SK-N-SH (cell line): ENCODE results near the gene LYZL2. TPM values are rescaled to one million over a fixed set of nuclear protein-coding genes. Genes with fewer than 3 reads are reported as not detected.
"Not testable (repeated sequence)": the region's sequence is repeated elsewhere in the genome, so short reads cannot be mapped to it uniquely, and the experiment has no call there.

Experiments
- CTCF ChIA-PET: fragments of 300-600, 350-600 bp; formaldehyde crosslinking; extraction: SDS; loops from one replicate; lab custom pipeline; 2021; lab: Yijun Ruan, JAX
- POLR2A ChIA-PET: fragments of 350-600 bp; sonication (Branson Sonifier 250); formaldehyde crosslinking; extraction: SDS; loops from one replicate; lab custom pipeline; 2020; ENCODE audit warnings: antibody characterized with exemption, inconsistent platforms; lab: Yijun Ruan, JAX
- DNase-seq: peaks from one replicate; pipeline ENCODE4 v3.0.0; 2012
- H2AFZ ChIP-seq: fragments of 200-600 bp; sonication (generic); 2 replicates; pipeline ENCODE4 v1.8.1; 2016; ENCODE audit warnings: antibody characterized with exemption, mild to moderate bottlenecking, low read depth
- H3F3A ChIP-seq: fragments of 200-600 bp; sonication (generic); replicated peaks from 2 replicates; pipeline ENCODE3; 2016; ENCODE audit warnings: antibody characterized with exemption, mild to moderate bottlenecking; ENCODE audit not compliant: insufficient read depth
- H3K27ac ChIP-seq, 2 experiments: fragments of 200-500 bp in 1 of 2; fragments of 200-600 bp in 1 of 2; sonication (Bioruptor generic) in 1 of 2; sonication (generic), shearing (Covaris generic) in 1 of 2; 2 replicates each; pipeline versions ENCODE4 v1.5.1 to v1.6.1; 2014 to 2016; ENCODE audit warnings: low read depth in 2 of 2, inconsistent platforms in 1 of 2, low read length in 1 of 2, mild to moderate bottlenecking in 1 of 2, mixed read lengths in 1 of 2
- H3K27me3 ChIP-seq: fragments of 200-600 bp; sonication (generic), shearing (Covaris generic); 2 replicates; pipeline ENCODE4 v1.6.1; 2016; ENCODE audit warnings: mixed run types; ENCODE audit not compliant: insufficient read depth
- H3K36me3 ChIP-seq, 2 experiments: fragments of 200-500 bp in 1 of 2; fragments of 200-600 bp in 1 of 2; sonication (Bioruptor generic) in 1 of 2; sonication (generic) in 1 of 2; replicated peaks in 1 of 2; 2 replicates each; pipeline versions ENCODE3 to v1.5.1; 2014 to 2016; ENCODE audit warnings: low read length in 1 of 2, mild to moderate bottlenecking in 1 of 2; ENCODE audit not compliant: insufficient read depth in 2 of 2, control insufficient read depth in 1 of 2
- H3K4me1 ChIP-seq, 2 experiments: fragments of 200-500 bp in 1 of 2; fragments of 200-600 bp in 1 of 2; sonication (Bioruptor generic) in 1 of 2; sonication (generic), shearing (Covaris generic) in 1 of 2; 2 replicates each; pipeline versions ENCODE4 v1.5.1 to v1.6.1; 2014 to 2016; ENCODE audit warnings: low read depth in 1 of 2, low read length in 1 of 2, mixed run types in 1 of 2; ENCODE audit not compliant: insufficient read depth in 2 of 2, control insufficient read depth in 1 of 2
- H3K4me2 ChIP-seq: fragments of 200-600 bp; sonication (generic), shearing (Covaris generic); 2 replicates; pipeline ENCODE4 v1.6.1; 2017; ENCODE audit warnings: mixed run types
- H3K4me3 ChIP-seq, 2 experiments: fragments of 200-500 bp in 1 of 2; fragments of 200-600 bp in 1 of 2; sonication (Bioruptor generic) in 1 of 2; sonication (generic), shearing (Covaris generic) in 1 of 2; 2 replicates each; pipeline versions ENCODE4 v1.5.1 to v1.8.1; 2014 to 2016; ENCODE audit warnings: low read depth in 2 of 2, inconsistent platforms in 1 of 2, low read length in 1 of 2, mild to moderate bottlenecking in 1 of 2, mixed read lengths in 1 of 2, moderate library complexity in 1 of 2
- H3K79me2 ChIP-seq: fragments of 200-600 bp; sonication (generic); 2 replicates; pipeline ENCODE4 v1.8.1; 2017; ENCODE audit warnings: mild to moderate bottlenecking; ENCODE audit not compliant: insufficient read depth
- H3K9ac ChIP-seq: fragments of 200-600 bp; sonication (generic); 2 replicates; pipeline ENCODE4 v1.6.1; 2017; ENCODE audit warnings: mixed run types
- H3K9me2 ChIP-seq: fragments of 200-600 bp; sonication (generic); 2 replicates; pipeline ENCODE4 v1.6.1; 2017; ENCODE audit warnings: mixed run types
- H3K9me3 ChIP-seq: fragments of 200-600 bp; sonication (generic); 2 replicates; pipeline ENCODE4 v1.6.1; 2017; ENCODE audit warnings: mixed run types, mild to moderate bottlenecking, moderate library complexity
- H4K20me1 ChIP-seq: fragments of 200-600 bp; sonication (generic); 2 replicates; pipeline ENCODE4 v1.6.1; 2017; ENCODE audit warnings: mild to moderate bottlenecking, mixed run types; ENCODE audit not compliant: insufficient read depth
- ELF1 ChIP-seq: IDR thresholded peaks from 2 replicates; pipeline ENCODE4 v1.4.0; 2012
- EP300 ChIP-seq, 2 experiments: IDR thresholded peaks; 2 replicates each; pipeline versions ENCODE4 v1.4.0 to v1.6.1; 2012; ENCODE audit warnings: borderline replicate concordance in 1 of 2, low read depth in 1 of 2, low read length in 1 of 2
- FOSL2 ChIP-seq: IDR thresholded peaks from 2 replicates; pipeline ENCODE4 v1.4.0; 2012; ENCODE audit warnings: low read depth, mild to moderate bottlenecking, moderate library complexity, borderline replicate concordance
- FOXJ3 ChIP-seq: sonication (generic); formaldehyde crosslinking; IDR thresholded peaks from 2 replicates; pipeline ENCODE4 v1.5.1; 2020; ENCODE audit warnings: mild to moderate bottlenecking, missing genetic modification reagents
- JUND ChIP-seq: IDR thresholded peaks from 2 replicates; pipeline ENCODE4 v1.4.0; 2012
- NFIC ChIP-seq: IDR thresholded peaks from 2 replicates; pipeline ENCODE4 v1.4.0; 2012; ENCODE audit warnings: borderline replicate concordance
- RXRA ChIP-seq: IDR thresholded peaks from 2 replicates; pipeline ENCODE4 v1.4.0; 2012; ENCODE audit warnings: low read depth, mild to moderate bottlenecking, borderline replicate concordance
- TAF1 ChIP-seq: IDR thresholded peaks from 2 replicates; pipeline ENCODE4 v1.6.1; 2012; ENCODE audit warnings: low read depth, mild to moderate bottlenecking, low read length, moderate library complexity, borderline replicate concordance
- TCF12 ChIP-seq: IDR thresholded peaks from 2 replicates; pipeline ENCODE4 v1.4.0; 2012
- TEAD4 ChIP-seq: IDR thresholded peaks from 2 replicates; pipeline ENCODE4 v1.4.0; 2012; ENCODE audit warnings: mild to moderate bottlenecking, borderline replicate concordance; ENCODE audit not compliant: insufficient read depth
- WGBS: methylation state at CpG from one replicate; pipeline ENCODE4 v1.1.6; 2017; ENCODE audit warnings: low lambda C conversion rate; 5-methylcytosine and 5-hydroxymethylcytosine counted together
- polyA plus RNA-seq, 3 experiments: library from polyadenylated mRNA; depleted of rRNA; stranded (reverse); fragments of >200 nt; gene quantifications; 2 replicates each; pipeline ENCODE4 v1.2.3, GENCODE V29; 2012
- TF ChIP-seq, protein P1 (sequence below): fragments of 150-350 bp; IDR thresholded peaks from 2 replicates; pipeline ENCODE4 v1.6.1; 2016; ENCODE audit warnings: mild to moderate bottlenecking, low read depth, low read length

LYZL2 gene
- polyA plus RNA-seq, 1 of the 3 experiments (the other 2 are of a cell fraction), result not detected

- no peaks in the 10 kb centered on the region for H3K4me1 ChIP-seq
- H3K4me3 ChIP-seq, result no peak overlapping the region
- H2AFZ ChIP-seq, result no peak overlapping the region
- WGBS, result 37% methylated on average over 4 of the region's 4 CpGs
- no peaks in the 10 kb centered on the region for H3K36me3 ChIP-seq
- H3K4me2 ChIP-seq, result no peak overlapping the region
- no peak for DNase-seq
- TF ChIP-seq TCF12, result peak; percentile 31; the same call in 1 of the 2 replicates
- TF ChIP-seq JUND, result peak; percentile 87
- no peak for TF ChIP-seq TEAD4
- TF ChIP-seq FOSL2, result peak; percentile 96
- ChIA-PET POLR2A (no interaction called here), CTCF (interaction anchor here (0.6 to 3.5 kb wide), 5 partner anchors 8 to 435 kb away, joined by 3 to 31 read pairs (median 21); partner anchors contain the start of gene LYZL2)
- H3F3A ChIP-seq, result peaks cover 4% of the 10 kb centered on the region
- no peaks in the 10 kb centered on the region for H3K9me3 ChIP-seq
- no peaks in the 10 kb centered on the region for H3K9me2 ChIP-seq
- no peaks in the 10 kb centered on the region for H3K79me2 ChIP-seq
- H3K27ac ChIP-seq, result no peak overlapping the region
- H4K20me1 ChIP-seq, result no peaks in the 10 kb centered on the region
- no peak overlapping the region for H3K9ac ChIP-seq
- H3K27me3 ChIP-seq, result no peaks in the 10 kb centered on the region
These were observed 8.4 kb upstream of the LYZL2 start for GRCh38 chr10:30637881-30638467.

DNA sequence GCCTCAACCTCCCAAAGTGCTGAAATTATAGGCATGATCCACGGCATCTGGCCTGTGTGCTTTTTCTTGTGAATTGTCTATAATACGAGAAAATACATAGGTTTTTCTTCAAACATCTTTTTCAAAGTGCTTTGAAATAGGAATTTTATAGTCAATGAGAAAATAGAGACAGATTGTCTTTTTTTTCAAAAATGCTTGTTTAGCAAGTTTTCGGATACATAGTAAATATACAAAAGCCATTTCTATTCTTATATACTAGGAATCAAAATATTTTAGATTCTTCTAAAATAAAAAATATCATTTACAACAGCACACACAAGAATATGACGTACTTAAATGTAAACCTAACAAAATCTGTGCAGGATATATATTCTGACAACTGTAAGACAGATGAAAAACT, 1.6 kb upstream of the LYZL2 start:
- TF ChIP-seq TCF12 (no peak), EP300 (IDR thresholded peaks at IDR 0.05; ENCODE audit: borderline replicate concordance in 1 of 2, low read depth in 1 of 2, low read length in 1 of 2) (no peak), TAF1 (no peak)
- no peak overlapping the region for H3K27ac ChIP-seq
- no peak overlapping the region for H3K4me2 ChIP-seq
- no peaks in the 10 kb centered on the region for H3K9me2 ChIP-seq
- H3K4me3 ChIP-seq, result no peak overlapping the region
- no peaks in the 10 kb centered on the region for H3K9me3 ChIP-seq
- no peaks in the 10 kb centered on the region for H3K79me2 ChIP-seq
- ChIA-PET POLR2A (no interaction called here), CTCF (interaction anchor here (1.1 to 4.1 kb wide), 2 partner anchors 8 to 20 kb away, joined by 3 to 31 read pairs; no protein-coding TSS in a partner anchor)
- no peaks in the 10 kb centered on the region for H4K20me1 ChIP-seq
- no peaks in the 10 kb centered on the region for H3K4me1 ChIP-seq
- no peak overlapping the region for H3K9ac ChIP-seq
- no peaks in the 10 kb centered on the region for H3K36me3 ChIP-seq
- no peak for DNase-seq
- H3F3A ChIP-seq, result no peaks in the 10 kb centered on the region
- WGBS, result 75% methylated on average over 4 of the region's 4 CpGs
- no peak overlapping the region for H2AFZ ChIP-seq
- H3K27me3 ChIP-seq, result no peaks in the 10 kb centered on the region

DNA sequence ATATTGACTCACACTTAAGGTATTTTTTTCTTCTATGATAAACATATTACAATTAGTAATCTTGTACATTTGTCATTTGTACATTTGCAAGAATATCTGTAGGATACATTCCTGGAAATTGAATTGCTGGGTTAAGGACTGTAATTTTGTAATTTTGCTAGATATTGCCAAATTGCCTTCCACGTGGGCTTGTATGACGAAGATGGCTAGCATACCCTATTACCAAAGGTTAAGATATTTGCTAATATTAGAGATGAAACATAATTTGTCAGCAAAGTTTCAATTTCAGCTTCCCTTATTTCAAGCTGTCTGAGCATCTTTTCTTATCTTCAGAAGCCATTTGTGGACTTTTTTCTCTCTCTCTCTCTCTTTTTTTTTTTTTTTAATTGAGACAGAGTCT, 1.0 kb upstream of the LYZL2 start:
- Histone ChIP-seq H3K4me2 (no peak overlapping the region), H3K27ac (no peak overlapping the region), H3K36me3 (no peaks in the 10 kb centered on the region), H2AFZ (no peak overlapping the region), H3K9me2 (no peaks in the 10 kb centered on the region), H3K4me3 (no peak overlapping the region), H3K4me1 (no peaks in the 10 kb centered on the region), H3K9me3 (no peaks in the 10 kb centered on the region), H3K79me2 (no peaks in the 10 kb centered on the region), H3K27me3 (no peaks in the 10 kb centered on the region), H3K9ac (no peak overlapping the region), H3F3A (no peaks in the 10 kb centered on the region), H4K20me1 (no peaks in the 10 kb centered on the region)
- no peak for DNase-seq
- TF ChIP-seq FOXJ3 (CRISPR knock-in tag) (no peak), ELF1 (no peak), RXRA (no peak), NFIC (no peak)
- TF ChIP-seq, protein P1, sequence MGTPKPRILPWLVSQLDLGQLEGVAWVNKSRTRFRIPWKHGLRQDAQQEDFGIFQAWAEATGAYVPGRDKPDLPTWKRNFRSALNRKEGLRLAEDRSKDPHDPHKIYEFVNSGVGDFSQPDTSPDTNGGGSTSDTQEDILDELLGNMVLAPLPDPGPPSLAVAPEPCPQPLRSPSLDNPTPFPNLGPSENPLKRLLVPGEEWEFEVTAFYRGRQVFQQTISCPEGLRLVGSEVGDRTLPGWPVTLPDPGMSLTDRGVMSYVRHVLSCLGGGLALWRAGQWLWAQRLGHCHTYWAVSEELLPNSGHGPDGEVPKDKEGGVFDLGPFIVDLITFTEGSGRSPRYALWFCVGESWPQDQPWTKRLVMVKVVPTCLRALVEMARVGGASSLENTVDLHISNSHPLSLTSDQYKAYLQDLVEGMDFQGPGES, result no peak
- 82% methylated on average over 2 of the region's 2 CpGs for WGBS
- ChIA-PET CTCF (interaction anchor here (1.1 to 4.1 kb wide), 3 partner anchors 9 to 41 kb away, joined by 3 to 31 read pairs (median 4); no protein-coding TSS in a partner anchor), POLR2A (no interaction called here)

GRCh38 chr10:30628576-30628975, 977 bp downstream of the LYZL2 start:
- H4K20me1 ChIP-seq, H3K9me3 ChIP-seq, POLR2A ChIA-PET, H3K36me3 ChIP-seq, H3K27me3 ChIP-seq, H3K4me2 ChIP-seq, DNase-seq, H3F3A ChIP-seq, H3K9me2 ChIP-seq, H3K4me1 ChIP-seq, H3K4me3 ChIP-seq, H3K9ac ChIP-seq, H3K79me2 ChIP-seq, H3K27ac ChIP-seq, H2AFZ ChIP-seq: not testable (repeated sequence)
- 79% methylated on average over 7 of the region's 7 CpGs for WGBS
- CTCF ChIA-PET, result interaction anchor here (4.1 kb wide), 1 partner anchor 11 kb away, joined by 31 read pairs; no protein-coding TSS in a partner anchor

GRCh38 chr10:30626837-30627236, 2.7 kb downstream of the LYZL2 start:
- 77% methylated on average over 8 of the region's 11 CpGs for WGBS
- H3K9me3 ChIP-seq, H3K4me3 ChIP-seq, H2AFZ ChIP-seq, H3K27ac ChIP-seq, H3K4me2 ChIP-seq, H3K27me3 ChIP-seq, H3K36me3 ChIP-seq, DNase-seq, H3K9ac ChIP-seq, CTCF ChIA-PET, H3K4me1 ChIP-seq, H3K79me2 ChIP-seq, POLR2A ChIA-PET, H3K9me2 ChIP-seq, H3F3A ChIP-seq, H4K20me1 ChIP-seq: not testable (repeated sequence)
